Osteoblast (primary cell): ENCODE data around the gene PRDM5. TPM values are rescaled to one million over a fixed set of nuclear protein-coding genes. Genes with fewer than 3 reads are reported as not detected.

ENCODE experiments used
- DNase-seq: peaks from one replicate; pipeline ENCODE4 v3.0.0; 2011; ENCODE audit warnings: low spot score, mixed read lengths; ENCODE audit not compliant: insufficient read length; ENCODE audit errors: missing footprints
- H2AFZ ChIP-seq: 2 replicates; pipeline ENCODE4 v1.6.0; 2011; ENCODE audit warnings: mild to moderate bottlenecking, low read length
- H3K27ac ChIP-seq: 2 replicates; pipeline ENCODE4 v1.5.1; 2011; ENCODE audit warnings: mild to moderate bottlenecking, low read depth, low read length, moderate library complexity
- H3K27me3 ChIP-seq: 2 replicates; pipeline ENCODE4 v1.6.0; 2012; ENCODE audit warnings: mild to moderate bottlenecking, control low read depth, inconsistent platforms, low read length, moderate library complexity; ENCODE audit not compliant: insufficient read depth
- H3K36me3 ChIP-seq: 2 replicates; pipeline ENCODE4 v1.5.1; 2011; ENCODE audit warnings: mild to moderate bottlenecking, low read length, control low read depth, moderate library complexity; ENCODE audit not compliant: insufficient read depth
- H3K4me1 ChIP-seq: 2 replicates; pipeline ENCODE4 v1.5.1; 2011; ENCODE audit warnings: mild to moderate bottlenecking, low read length, control low read depth, moderate library complexity; ENCODE audit not compliant: insufficient read depth
- H3K4me2 ChIP-seq: 2 replicates; pipeline ENCODE4 v1.6.0; 2011; ENCODE audit warnings: mild to moderate bottlenecking, low read length; ENCODE audit not compliant: insufficient read depth
- H3K4me3 ChIP-seq: fragments of 200-600 bp; sonication (generic); 3 replicates; pipeline ENCODE4 v1.5.1; 2012; ENCODE audit warnings: mild to moderate bottlenecking, low read length, inconsistent platforms; ENCODE audit not compliant: insufficient read depth
- H3K79me2 ChIP-seq: 2 replicates; pipeline ENCODE4 v1.6.0; 2012; ENCODE audit warnings: mild to moderate bottlenecking, low read length, control low read depth, inconsistent platforms; ENCODE audit not compliant: insufficient read depth
- H3K9me3 ChIP-seq: 2 replicates; pipeline ENCODE4 v1.5.1; 2011; ENCODE audit warnings: low read depth, low read length, control low read depth
- H4K20me1 ChIP-seq: 2 replicates; pipeline ENCODE4 v1.6.0; 2012; ENCODE audit warnings: mild to moderate bottlenecking, low read length, control low read depth; ENCODE audit not compliant: insufficient read depth
- CTCF ChIP-seq: IDR thresholded peaks from 2 replicates; pipeline ENCODE4 v1.5.1; 2011; ENCODE audit warnings: mild to moderate bottlenecking, low read depth, low read length, moderate library complexity; ENCODE audit errors: extremely low read depth
- total RNA-seq: library from RNA; depleted of rRNA; stranded (reverse); fragments of >200 nt; gene quantifications from 2 replicates; pipeline ENCODE4 v1.2.3, GENCODE V29; 2012

Gene PRDM5
- total RNA-seq, 1 donor = 39.4 TPM

GRCh38 chr4:120874792-120875774, 47.4 kb downstream of the PRDM5 start:
- Histone ChIP-seq H3K27ac (no peak overlapping the region), H3K27me3 (no peaks in the 10 kb centered on the region), H4K20me1 (no peaks in the 10 kb centered on the region), H3K36me3 (no peaks in the 10 kb centered on the region), H3K9me3 (no peaks in the 10 kb centered on the region), H3K79me2 (no peaks in the 10 kb centered on the region), H3K4me2 (no peak overlapping the region), H2AFZ (no peak overlapping the region), H3K4me3 (no peak overlapping the region), H3K4me1 (peaks cover 6% of the 10 kb centered on the region)
- TF ChIP-seq CTCF = no peak
- DNase-seq = peak; percentile 58

GRCh38 chr4:120873554-120873953, 49.0 kb downstream of the PRDM5 start:
- Histone ChIP-seq H3K4me3 (no peak overlapping the region), H3K9me3 (no peaks in the 10 kb centered on the region), H3K79me2 (no peaks in the 10 kb centered on the region), H2AFZ (no peak overlapping the region), H3K4me1 (peaks cover 6% of the 10 kb centered on the region), H4K20me1 (no peaks in the 10 kb centered on the region), H3K27me3 (no peaks in the 10 kb centered on the region), H3K36me3 (no peaks in the 10 kb centered on the region), H3K4me2 (no peak overlapping the region), H3K27ac (no peak overlapping the region)
- no peak for DNase-seq
- TF ChIP-seq CTCF = peak; percentile 32

- Histone ChIP-seq H4K20me1 (no peaks in the 10 kb centered on the region), H3K4me2 (no peak overlapping the region), H2AFZ (no peak overlapping the region), H3K9me3 (no peaks in the 10 kb centered on the region), H3K4me3 (no peak overlapping the region), H3K79me2 (no peaks in the 10 kb centered on the region), H3K27ac (no peak overlapping the region), H3K36me3 (no peaks in the 10 kb centered on the region), H3K4me1 (peaks cover 6% of the 10 kb centered on the region), H3K27me3 (no peaks in the 10 kb centered on the region)
- no peak for TF ChIP-seq CTCF
- no peak for DNase-seq
Observed at GRCh38 chr4:120871173-120871572, 51.4 kb downstream of the PRDM5 start.

GRCh38 chr4:120870279-120870673, 52.2 kb downstream of the PRDM5 start:
- Histone ChIP-seq H3K4me3 (no peak overlapping the region), H3K4me1 (peaks cover 2% of the 10 kb centered on the region), H4K20me1 (no peaks in the 10 kb centered on the region), H3K4me2 (no peak overlapping the region), H3K27me3 (no peaks in the 10 kb centered on the region), H3K27ac (no peak overlapping the region), H3K9me3 (no peaks in the 10 kb centered on the region), H2AFZ (no peak overlapping the region), H3K79me2 (no peaks in the 10 kb centered on the region), H3K36me3 (no peaks in the 10 kb centered on the region)
- no peak for DNase-seq
- no peak for TF ChIP-seq CTCF
